Uterus (tissue), 4 donors: ENCODE results near the gene FGF11. TPM values are rescaled to one million over a fixed set of nuclear protein-coding genes. Genes with fewer than 3 reads are reported as not detected.
"Not testable (repeated sequence)": the region's sequence is repeated elsewhere in the genome, so short reads cannot be mapped to it uniquely, and the experiment has no call there.

Experiments
- DNase-seq, 2 donors: peaks; one replicate each; pipeline ENCODE4 v3.0.0-alpha.2; 2019 to 2020
- H3K27ac ChIP-seq, 2 donors: fragments of 200-600 bp; sonication (generic); 1 replicate in 1 of 2; 2 replicates in 1 of 2; pipeline ENCODE4 v1.5.1; 2016 to 2018
- H3K27me3 ChIP-seq, 2 donors: fragments of 200-600 bp; sonication (generic); one replicate each; pipeline ENCODE4 v1.5.1; 2018 to 2019; ENCODE audit warnings: control low read depth in 1 of 2
- H3K36me3 ChIP-seq, 2 donors: fragments of 200-600 bp; sonication (generic); one replicate each; pipeline ENCODE4 v1.5.1; 2019; ENCODE audit warnings: control low read depth in 1 of 2
- H3K4me1 ChIP-seq, 2 donors: fragments of 200-600 bp; sonication (generic); one replicate each; pipeline ENCODE4 v1.5.1; 2018 to 2019; ENCODE audit warnings: control low read depth in 1 of 2
- H3K4me3 ChIP-seq, 2 donors: fragments of 200-600 bp; sonication (generic); 1 replicate in 1 of 2; 2 replicates in 1 of 2; pipeline ENCODE4 v1.5.1; 2018 to 2019; ENCODE audit warnings: mild to moderate bottlenecking in 1 of 2
- H3K9me3 ChIP-seq, 2 donors: fragments of 200-600 bp; sonication (generic); one replicate each; pipeline ENCODE4 v1.5.1; 2019; ENCODE audit warnings: control low read depth in 1 of 2
- POLR2A ChIP-seq, 2 donors: fragments of 450-650 bp; IDR thresholded peaks; one replicate each; pipeline ENCODE4 v1.6.1; 2016; ENCODE audit warnings: antibody characterized with exemption in 2 of 2, mild to moderate bottlenecking in 1 of 2, moderate library complexity in 1 of 2
- intact Hi-C: fragments of 100-400 bp; cut with DNase I; formaldehyde crosslinking; loops from one replicate; pipeline ENCODE4 v1.15.1; 2023; ENCODE audit warnings: low total_unique reads
- total RNA-seq, 4 donors: library from RNA; depleted of rRNA in 3 of 4; stranded (reverse); fragments of >200 nt in 3 of 4; gene quantifications; one replicate each; pipeline versions ENCODE4 v1.1.0 to v1.2.4, GENCODE V29; 2014 to 2023
- TF ChIP-seq, protein P1 (sequence below), 4 experiments: fragments of 200-600 bp in 2 of 4; fragments of 450-650 bp in 2 of 4; sonication (generic) in 2 of 4; IDR thresholded peaks; one replicate each; pipeline ENCODE4 v1.5.1; 2016 to 2019; ENCODE audit warnings: antibody characterized with exemption in 4 of 4, mild to moderate bottlenecking in 2 of 4, moderate library complexity in 1 of 4
- donor health status: DM: yes; HTN: yes; CAD: no.

FGF11 gene
- total RNA-seq, 4 donors from 2014 or later: 2.8 to 17.9 (median 6.2) TPM; not detected in 1

- H3K27me3 ChIP-seq: no peaks in the 10 kb centered on the region
- peaks cover 6 to 8% of the 10 kb centered on the region in 2 donors for H3K4me1 ChIP-seq
- H3K36me3 ChIP-seq: no peaks in the 10 kb centered on the region
- H3K9me3 ChIP-seq: no peaks in the 10 kb centered on the region
- no peak for TF ChIP-seq POLR2A (IDR thresholded peaks at IDR 0.05)
- TF ChIP-seq, protein P1, sequence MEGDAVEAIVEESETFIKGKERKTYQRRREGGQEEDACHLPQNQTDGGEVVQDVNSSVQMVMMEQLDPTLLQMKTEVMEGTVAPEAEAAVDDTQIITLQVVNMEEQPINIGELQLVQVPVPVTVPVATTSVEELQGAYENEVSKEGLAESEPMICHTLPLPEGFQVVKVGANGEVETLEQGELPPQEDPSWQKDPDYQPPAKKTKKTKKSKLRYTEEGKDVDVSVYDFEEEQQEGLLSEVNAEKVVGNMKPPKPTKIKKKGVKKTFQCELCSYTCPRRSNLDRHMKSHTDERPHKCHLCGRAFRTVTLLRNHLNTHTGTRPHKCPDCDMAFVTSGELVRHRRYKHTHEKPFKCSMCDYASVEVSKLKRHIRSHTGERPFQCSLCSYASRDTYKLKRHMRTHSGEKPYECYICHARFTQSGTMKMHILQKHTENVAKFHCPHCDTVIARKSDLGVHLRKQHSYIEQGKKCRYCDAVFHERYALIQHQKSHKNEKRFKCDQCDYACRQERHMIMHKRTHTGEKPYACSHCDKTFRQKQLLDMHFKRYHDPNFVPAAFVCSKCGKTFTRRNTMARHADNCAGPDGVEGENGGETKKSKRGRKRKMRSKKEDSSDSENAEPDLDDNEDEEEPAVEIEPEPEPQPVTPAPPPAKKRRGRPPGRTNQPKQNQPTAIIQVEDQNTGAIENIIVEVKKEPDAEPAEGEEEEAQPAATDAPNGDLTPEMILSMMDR (IDR thresholded peaks at IDR 0.05): no peak
- H3K27ac ChIP-seq: peak overlapping the region; percentile 59 to 62
- H3K4me3 ChIP-seq: no peak overlapping the region
- intact Hi-C loops: no loop called here
- peak in 1 of 2 donors; percentile 32 for DNase-seq
Measured at GRCh38 chr17:7468804-7469389, 29.6 kb downstream of the FGF11 start.

DNA sequence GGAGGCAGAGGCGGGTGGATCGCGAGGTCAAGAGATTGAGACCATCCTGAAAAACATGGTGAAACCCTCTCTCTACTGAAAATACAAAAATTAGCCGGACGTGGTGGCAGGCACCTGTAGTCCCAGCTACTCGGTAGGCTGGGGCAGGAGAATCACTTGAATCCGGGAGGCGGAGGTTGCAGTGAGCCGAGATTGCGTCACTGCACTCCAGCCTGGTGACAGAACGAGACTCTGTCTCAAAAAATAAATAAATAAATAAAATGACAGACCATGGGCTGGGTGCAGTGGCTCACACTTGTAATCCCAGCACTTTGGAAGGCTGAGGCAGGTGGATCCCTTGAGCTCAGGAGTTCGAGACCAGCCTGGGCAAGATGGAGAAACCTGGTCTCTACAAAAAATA, 30.5 kb downstream of the FGF11 start:
- intact Hi-C loops, H3K9me3 ChIP-seq, H3K4me3 ChIP-seq, H3K27me3 ChIP-seq, H3K36me3 ChIP-seq, H3K4me1 ChIP-seq, DNase-seq: not testable (repeated sequence)
- H3K27ac ChIP-seq: peak overlapping the region in 1 of 2 donors; percentile 59

DNA sequence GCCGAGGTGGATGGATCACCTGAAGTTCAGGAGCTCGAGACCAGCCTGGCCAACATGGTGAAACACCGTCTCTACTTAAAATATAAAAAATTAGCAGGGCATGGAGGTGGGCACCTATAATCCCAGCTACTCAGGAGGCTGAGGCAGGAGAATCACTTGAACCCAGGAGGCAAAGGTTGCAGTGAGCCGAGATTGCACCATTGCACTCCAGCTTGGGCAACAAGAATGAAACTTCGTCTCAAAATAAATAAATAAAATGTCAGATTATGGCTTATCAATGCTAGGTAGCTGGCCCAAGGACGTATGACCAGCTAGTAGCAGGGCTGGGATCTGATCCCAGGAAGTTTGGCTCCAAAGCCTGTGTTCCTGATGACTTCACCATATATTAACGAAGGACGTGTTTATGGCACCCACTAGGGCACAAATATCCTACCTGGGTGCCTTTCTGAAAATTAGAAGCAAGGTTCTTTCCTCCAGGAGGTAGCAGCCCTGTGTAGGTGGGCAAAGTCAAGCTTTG, 31.2 kb downstream of the FGF11 start:
- H3K27ac ChIP-seq: not testable (repeated sequence)

GRCh38 chr17:7471729-7472128, 32.4 kb downstream of the FGF11 start:
- no peaks in the 10 kb centered on the region for H3K9me3 ChIP-seq
- intact Hi-C loops: no loop called here
- no peak overlapping the region for H3K4me3 ChIP-seq
- no peak overlapping the region for H3K27ac ChIP-seq
- peaks cover 6% of the 10 kb centered on the region in 2 donors for H3K4me1 ChIP-seq
- DNase-seq: no peak
- no peak for TF ChIP-seq POLR2A (IDR thresholded peaks at IDR 0.05)
- TF ChIP-seq, protein P1 (IDR thresholded peaks at IDR 0.05): no peak
- no peaks in the 10 kb centered on the region for H3K27me3 ChIP-seq
- H3K36me3 ChIP-seq: no peaks in the 10 kb centered on the region

More for the DNA sequence above, 31.2 kb downstream of the FGF11 start:
- H3K9me3 ChIP-seq, H3K4me1 ChIP-seq, H3K4me3 ChIP-seq, intact Hi-C loops, H3K36me3 ChIP-seq, DNase-seq, H3K27me3 ChIP-seq: not testable (repeated sequence)

GRCh38 chr17:7474767-7475166, 35.5 kb downstream of the FGF11 start:
- H3K27ac ChIP-seq: peak overlapping the region in 1 of 2 donors; percentile 99
- H3K4me3 ChIP-seq, DNase-seq, H3K9me3 ChIP-seq, intact Hi-C loops, H3K27me3 ChIP-seq, H3K4me1 ChIP-seq, H3K36me3 ChIP-seq: not testable (repeated sequence)

GRCh38 chr17:7475764-7476422, 36.6 kb downstream of the FGF11 start:
- peaks cover 0 to 4% of the 10 kb centered on the region in 2 donors for H3K4me1 ChIP-seq
- no peak overlapping the region for H3K4me3 ChIP-seq
- H3K27me3 ChIP-seq: no peaks in the 10 kb centered on the region
- no peaks in the 10 kb centered on the region for H3K36me3 ChIP-seq
- TF ChIP-seq, protein P1 (IDR thresholded peaks at IDR 0.05): no peak
- TF ChIP-seq POLR2A (IDR thresholded peaks at IDR 0.05): peak in 1 of 2 donors; percentile 24
- intact Hi-C loops: no loop called here
- peak; percentile 59 to 71 for DNase-seq
- peak overlapping the region; percentile 99 to 100 for H3K27ac ChIP-seq
- H3K9me3 ChIP-seq: no peaks in the 10 kb centered on the region
